PC-9 (cell line): ENCODE measurements around the gene AHRR.

Source experiments
- CTCF ChIP-seq: fragments of 200-600 bp; sonication (generic); conservative IDR thresholded peaks from 2 replicates; pipeline ENCODE4 v1.6.1; 2017; ENCODE audit warnings: mixed run types, antibody characterized with exemption, mild to moderate bottlenecking, moderate library complexity
- EZH2 ChIP-seq: fragments of 200-600 bp; sonication (generic); IDR thresholded peaks from 2 replicates; pipeline ENCODE4 v1.8.0; 2017; ENCODE audit warnings: antibody characterized with exemption, low read depth

- TF ChIP-seq CTCF (no peak), EZH2 (no peak)
Measured at GRCh38 chr5:324736-325612, 3.5 kb downstream of the AHRR start.
